ENCODE data around the gene TBC1D16.

GRCh38 chr17:79981661-79982101 lies 54.0 kb downstream of the TBC1D16 start:
- TF ChIP-seq POLR2A (IDR thresholded peaks at IDR 0.05) (no peak), CTCF (IDR thresholded peaks at IDR 0.05) (no peak)

All from lower leg skin (tissue), 3 donors.